Testis (tissue), 2 donors: ENCODE measurements around the gene RASA3.

Experiments
- POLR2A ChIP-seq: fragments of 450-650 bp; IDR thresholded peaks from one replicate; pipeline ENCODE4 v1.6.1; 2017; ENCODE audit warnings: antibody characterized with exemption, mild to moderate bottlenecking, moderate library complexity
- TF ChIP-seq, protein P1 (sequence below), 3 experiments: fragments of 450-650 bp in 2 of 3; fragments of 200-600 bp in 1 of 3; sonication (generic) in 1 of 3; IDR thresholded peaks; one replicate each; pipeline ENCODE4 v1.5.1; 2016 to 2019; ENCODE audit warnings: antibody characterized with exemption in 3 of 3, mild to moderate bottlenecking in 2 of 3, moderate library complexity in 1 of 3

DNA sequence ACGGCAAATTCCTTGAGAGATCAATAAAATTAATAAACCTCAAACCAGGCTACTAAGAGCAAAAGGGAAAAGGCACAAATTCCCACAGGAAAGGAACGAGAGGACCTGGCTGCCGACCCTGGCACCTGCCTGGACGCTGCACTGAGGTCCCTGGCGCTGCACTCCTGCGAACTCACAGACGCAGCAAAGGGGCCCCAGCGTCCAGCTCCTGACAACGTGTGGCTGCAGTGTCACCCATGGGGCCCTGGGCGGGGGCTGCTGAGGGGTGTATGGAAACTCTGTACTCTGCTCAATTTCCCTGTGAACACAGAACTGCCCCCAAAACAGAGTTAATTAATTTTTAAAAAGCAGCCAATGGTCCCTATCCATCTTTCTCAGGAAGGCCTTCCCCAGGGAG is 97.2 kb downstream of the RASA3 start:
- TF ChIP-seq, protein P1, sequence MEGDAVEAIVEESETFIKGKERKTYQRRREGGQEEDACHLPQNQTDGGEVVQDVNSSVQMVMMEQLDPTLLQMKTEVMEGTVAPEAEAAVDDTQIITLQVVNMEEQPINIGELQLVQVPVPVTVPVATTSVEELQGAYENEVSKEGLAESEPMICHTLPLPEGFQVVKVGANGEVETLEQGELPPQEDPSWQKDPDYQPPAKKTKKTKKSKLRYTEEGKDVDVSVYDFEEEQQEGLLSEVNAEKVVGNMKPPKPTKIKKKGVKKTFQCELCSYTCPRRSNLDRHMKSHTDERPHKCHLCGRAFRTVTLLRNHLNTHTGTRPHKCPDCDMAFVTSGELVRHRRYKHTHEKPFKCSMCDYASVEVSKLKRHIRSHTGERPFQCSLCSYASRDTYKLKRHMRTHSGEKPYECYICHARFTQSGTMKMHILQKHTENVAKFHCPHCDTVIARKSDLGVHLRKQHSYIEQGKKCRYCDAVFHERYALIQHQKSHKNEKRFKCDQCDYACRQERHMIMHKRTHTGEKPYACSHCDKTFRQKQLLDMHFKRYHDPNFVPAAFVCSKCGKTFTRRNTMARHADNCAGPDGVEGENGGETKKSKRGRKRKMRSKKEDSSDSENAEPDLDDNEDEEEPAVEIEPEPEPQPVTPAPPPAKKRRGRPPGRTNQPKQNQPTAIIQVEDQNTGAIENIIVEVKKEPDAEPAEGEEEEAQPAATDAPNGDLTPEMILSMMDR (IDR thresholded peaks at IDR 0.05): no peak
- no peak for TF ChIP-seq POLR2A
